ENCODE data around the gene GSTO1. TPM values are rescaled to one million over a fixed set of nuclear protein-coding genes. Genes with fewer than 3 reads are reported as not detected.

Gene GSTO1
- total and polyA plus RNA-seq, 2 of the 13 experiments (the other 11 are each of a cell fraction or from before 2014, with no cell fraction given), result 228 to 300 TPM

GRCh38 chr10:104288355-104288754 lies 33.7 kb downstream of the GSTO1 start (continued):
- TF ChIP-seq ZBTB34 (CRISPR knock-in tag; IDR thresholded peaks at IDR 0.05) (no peak; the same call in 1 of the 2 replicates), SETDB1 (CRISPR knock-in tag; IDR thresholded peaks at IDR 0.05; ENCODE audit: borderline replicate concordance) (no peak), NONO (IDR thresholded peaks at IDR 0.05) (no peak), NONO (CRISPR knock-in tag; conservative IDR thresholded peaks at IDR 0.05) (peak; percentile 85; the same call in 1 of the 2 replicates), ZHX1 (CRISPR knock-in tag; IDR thresholded peaks at IDR 0.05; ENCODE audit: low read depth) (peak; percentile 55; the same call in 1 of the 2 replicates), ZMYM4 (CRISPR knock-in tag; IDR thresholded peaks at IDR 0.05) (peak; percentile 77), PHF20 (CRISPR knock-in tag; IDR thresholded peaks at IDR 0.05) (no peak), NFIC (IDR thresholded peaks at IDR 0.05; ENCODE audit: low read length) (peak; percentile 97), HMGXB4 (CRISPR knock-in tag; IDR thresholded peaks at IDR 0.05; ENCODE audit: borderline replicate concordance in 1 of 2, low read depth in 1 of 2) (peak; percentile 37 to 38; a peak in 2 of 4 replicates), MYNN (CRISPR knock-in tag; IDR thresholded peaks at IDR 0.05; ENCODE audit: low read depth) (no peak), ZNF30 (CRISPR knock-in tag; IDR thresholded peaks at IDR 0.05) (no peak), GZF1 (CRISPR knock-in tag; IDR thresholded peaks at IDR 0.05) (no peak), TCF7 (IDR thresholded peaks at IDR 0.05; ENCODE audit: low read depth) (peak; percentile 95), SIN3A (IDR thresholded peaks at IDR 0.05; ENCODE audit: borderline replicate concordance, low read depth, low read length) (no peak), LBX2 (CRISPR knock-in tag; IDR thresholded peaks at IDR 0.05; ENCODE audit: borderline replicate concordance) (no peak), ATF7-NPFF (CRISPR knock-in tag; IDR thresholded peaks at IDR 0.05; ENCODE audit: low read depth) (no peak), SIX1 (CRISPR knock-in tag; IDR thresholded peaks at IDR 0.05; ENCODE audit: borderline replicate concordance) (peak; percentile 77; the same call in 1 of the 2 replicates), KLF16 (CRISPR knock-in tag; IDR thresholded peaks at IDR 0.05) (peak in 1 of 2 experiments; percentile 69; a peak in 1 of 4 replicates), HNF4A (CRISPR knock-in tag; IDR thresholded peaks at IDR 0.05) (peak; percentile 90), SP1 (IDR thresholded peaks at IDR 0.05) (no peak), SP1 (CRISPR knock-in tag; IDR thresholded peaks at IDR 0.05) (no peak), ZNF724P (CRISPR knock-in tag; IDR thresholded peaks at IDR 0.05; ENCODE audit: borderline replicate concordance) (no peak), XRCC5 (optimal IDR thresholded peaks at IDR 0.05; ENCODE audit: low read length) (no peak), ZNF292 (CRISPR knock-in tag; IDR thresholded peaks at IDR 0.05; ENCODE audit: borderline replicate concordance, low read depth) (no peak), GABPB1 (CRISPR knock-in tag; IDR thresholded peaks at IDR 0.05) (peak; percentile 55; the same call in 1 of the 2 replicates), KAT7 (CRISPR knock-in tag; IDR thresholded peaks at IDR 0.05; ENCODE audit: borderline replicate concordance) (no peak), BRD4 (CRISPR knock-in tag; IDR thresholded peaks at IDR 0.05) (no peak)

Data from HepG2 (cell line).